Measurements from ENCODE around the gene MRPL37.
"Not testable (repeated sequence)": the region's sequence is repeated elsewhere in the genome, so short reads cannot be mapped to it uniquely, and the experiment has no call there.

MRPL37 gene

DNA sequence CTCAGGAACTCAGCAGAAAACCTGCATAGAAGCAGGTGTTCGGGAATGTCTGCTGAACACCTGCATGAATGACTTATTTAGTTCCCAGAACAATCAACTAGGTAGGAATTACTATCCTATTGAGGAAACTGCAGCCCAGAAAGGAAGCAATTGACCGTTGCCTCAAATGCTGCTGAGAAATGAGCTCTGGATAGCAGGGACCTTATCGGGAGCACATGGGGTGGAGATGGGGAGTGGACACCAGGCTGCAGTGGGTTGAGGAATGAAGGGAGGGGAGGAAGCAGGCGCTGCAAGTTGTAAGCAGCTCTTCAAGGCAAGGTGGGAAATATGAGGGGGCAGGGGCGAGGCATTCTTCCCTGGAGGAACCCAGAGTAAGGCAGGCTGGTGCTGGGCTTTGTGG lies 36.4 kb upstream of the MRPL37 start:
- H2AFZ ChIP-seq (ENCODE audit: low read length) = no peak overlapping the region
- H3K9me3 ChIP-seq (ENCODE audit: insufficient read depth, low read depth, low read length) = no peaks in the 10 kb centered on the region
- TF ChIP-seq, protein P1, sequence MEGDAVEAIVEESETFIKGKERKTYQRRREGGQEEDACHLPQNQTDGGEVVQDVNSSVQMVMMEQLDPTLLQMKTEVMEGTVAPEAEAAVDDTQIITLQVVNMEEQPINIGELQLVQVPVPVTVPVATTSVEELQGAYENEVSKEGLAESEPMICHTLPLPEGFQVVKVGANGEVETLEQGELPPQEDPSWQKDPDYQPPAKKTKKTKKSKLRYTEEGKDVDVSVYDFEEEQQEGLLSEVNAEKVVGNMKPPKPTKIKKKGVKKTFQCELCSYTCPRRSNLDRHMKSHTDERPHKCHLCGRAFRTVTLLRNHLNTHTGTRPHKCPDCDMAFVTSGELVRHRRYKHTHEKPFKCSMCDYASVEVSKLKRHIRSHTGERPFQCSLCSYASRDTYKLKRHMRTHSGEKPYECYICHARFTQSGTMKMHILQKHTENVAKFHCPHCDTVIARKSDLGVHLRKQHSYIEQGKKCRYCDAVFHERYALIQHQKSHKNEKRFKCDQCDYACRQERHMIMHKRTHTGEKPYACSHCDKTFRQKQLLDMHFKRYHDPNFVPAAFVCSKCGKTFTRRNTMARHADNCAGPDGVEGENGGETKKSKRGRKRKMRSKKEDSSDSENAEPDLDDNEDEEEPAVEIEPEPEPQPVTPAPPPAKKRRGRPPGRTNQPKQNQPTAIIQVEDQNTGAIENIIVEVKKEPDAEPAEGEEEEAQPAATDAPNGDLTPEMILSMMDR (conservative IDR thresholded peaks at IDR 0.05; ENCODE audit: low read length) = no peak
- no peak for TF ChIP-seq EZH2phosphoT487 (IDR thresholded peaks at IDR 0.05; ENCODE audit: borderline replicate concordance)
- H3K4me1 ChIP-seq (ENCODE audit: insufficient read depth, low read length, poor library complexity, severe bottlenecking) = no peaks in the 10 kb centered on the region
- no peak overlapping the region for H3K4me2 ChIP-seq (ENCODE audit: low read depth, low read length, poor library complexity, severe bottlenecking)
- no peaks in the 10 kb centered on the region for H4K20me1 ChIP-seq (ENCODE audit: insufficient read depth, low read length, poor library complexity, severe bottlenecking)
- H3K9ac ChIP-seq (ENCODE audit: low read depth, low read length, poor library complexity, severe bottlenecking) = no peak overlapping the region
- H3K27me3 ChIP-seq (ENCODE audit: insufficient read depth, low read length, poor library complexity, severe bottlenecking) = no peaks in the 10 kb centered on the region
- no peak overlapping the region for H3K4me3 ChIP-seq (ENCODE audit: low read length, poor library complexity, severe bottlenecking)
- H3K36me3 ChIP-seq (ENCODE audit: insufficient read depth, low read length) = no peaks in the 10 kb centered on the region
- no peaks in the 10 kb centered on the region for H3K9me2 ChIP-seq (replicated peaks; ENCODE audit: low read depth, low read length)
- H3K79me2 ChIP-seq (ENCODE audit: insufficient read depth, low read length) = no peaks in the 10 kb centered on the region
- H3F3A ChIP-seq (ENCODE audit: low read depth) = no peaks in the 10 kb centered on the region

DNA sequence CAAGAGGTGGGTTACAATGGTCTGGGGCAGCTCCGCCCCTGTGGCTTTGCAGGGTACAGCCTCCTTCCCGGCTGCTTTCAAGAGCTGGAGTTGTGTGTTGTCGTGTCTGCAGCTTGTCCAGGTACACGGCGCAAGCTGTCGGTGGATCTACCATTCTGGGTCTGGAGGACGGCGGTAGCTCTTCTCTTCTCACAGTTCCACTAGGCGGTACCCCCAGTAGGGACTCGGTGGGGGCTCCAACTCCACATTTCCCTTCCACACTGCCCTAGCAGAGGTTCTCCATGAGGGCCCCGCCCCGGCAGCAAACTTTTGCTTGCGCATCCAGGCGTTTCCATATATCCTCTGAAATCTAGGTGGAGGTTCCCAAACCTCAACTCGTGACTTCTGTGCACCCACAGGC lies 34.8 kb upstream of the MRPL37 start:
- Histone ChIP-seq H3K36me3 (ENCODE audit: insufficient read depth, low read length) (no peaks in the 10 kb centered on the region), H2AFZ (ENCODE audit: low read length) (no peak overlapping the region), H3F3A (ENCODE audit: low read depth) (no peaks in the 10 kb centered on the region), H3K9ac (ENCODE audit: low read depth, low read length, poor library complexity, severe bottlenecking) (no peak overlapping the region), H3K9me3 (ENCODE audit: insufficient read depth, low read depth, low read length) (no peaks in the 10 kb centered on the region), H3K9me2 (replicated peaks; ENCODE audit: low read depth, low read length) (no peaks in the 10 kb centered on the region), H3K27me3 (ENCODE audit: insufficient read depth, low read length, poor library complexity, severe bottlenecking) (no peaks in the 10 kb centered on the region), H3K79me2 (ENCODE audit: insufficient read depth, low read length) (no peaks in the 10 kb centered on the region), H4K20me1 (ENCODE audit: insufficient read depth, low read length, poor library complexity, severe bottlenecking) (no peaks in the 10 kb centered on the region), H3K4me2 (ENCODE audit: low read depth, low read length, poor library complexity, severe bottlenecking) (no peak overlapping the region), H3K4me1 (ENCODE audit: insufficient read depth, low read length, poor library complexity, severe bottlenecking) (no peaks in the 10 kb centered on the region), H3K4me3 (ENCODE audit: low read length, poor library complexity, severe bottlenecking) (no peak overlapping the region)
- no peak for TF ChIP-seq EZH2phosphoT487 (IDR thresholded peaks at IDR 0.05; ENCODE audit: borderline replicate concordance)
- TF ChIP-seq, protein P1 (conservative IDR thresholded peaks at IDR 0.05; ENCODE audit: low read length) = no peak

DNA sequence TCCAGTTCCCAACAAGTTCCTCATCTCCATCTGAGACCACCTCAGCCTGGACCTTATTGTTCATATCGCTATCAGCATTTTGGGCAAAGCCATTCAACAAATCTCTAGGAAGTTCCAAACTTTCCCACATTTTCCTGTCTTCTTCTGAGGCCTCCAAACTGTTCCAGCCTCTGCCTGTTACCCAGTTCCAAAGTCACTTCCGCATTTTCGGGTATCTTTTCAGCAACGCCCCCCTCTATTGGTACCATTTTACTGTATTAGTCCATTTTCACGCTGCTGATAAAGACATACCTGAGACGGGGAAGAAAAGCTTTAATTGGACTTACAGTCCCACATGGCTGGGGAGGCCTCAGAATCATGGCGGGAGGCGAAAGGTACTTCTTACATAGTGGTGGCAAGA lies 33.6 kb upstream of the MRPL37 start:
- not testable (repeated sequence) for H3K9me3 ChIP-seq (ENCODE audit: insufficient read depth, low read depth, low read length); H3K9me2 ChIP-seq (replicated peaks; ENCODE audit: low read depth, low read length); H3F3A ChIP-seq (ENCODE audit: low read depth); H3K36me3 ChIP-seq (ENCODE audit: insufficient read depth, low read length); H2AFZ ChIP-seq (ENCODE audit: low read length); H3K27me3 ChIP-seq (ENCODE audit: insufficient read depth, low read length, poor library complexity, severe bottlenecking); H3K4me2 ChIP-seq (ENCODE audit: low read depth, low read length, poor library complexity, severe bottlenecking); H3K79me2 ChIP-seq (ENCODE audit: insufficient read depth, low read length); H4K20me1 ChIP-seq (ENCODE audit: insufficient read depth, low read length, poor library complexity, severe bottlenecking); H3K9ac ChIP-seq (ENCODE audit: low read depth, low read length, poor library complexity, severe bottlenecking); H3K4me1 ChIP-seq (ENCODE audit: insufficient read depth, low read length, poor library complexity, severe bottlenecking); H3K4me3 ChIP-seq (ENCODE audit: low read length, poor library complexity, severe bottlenecking)

DNA sequence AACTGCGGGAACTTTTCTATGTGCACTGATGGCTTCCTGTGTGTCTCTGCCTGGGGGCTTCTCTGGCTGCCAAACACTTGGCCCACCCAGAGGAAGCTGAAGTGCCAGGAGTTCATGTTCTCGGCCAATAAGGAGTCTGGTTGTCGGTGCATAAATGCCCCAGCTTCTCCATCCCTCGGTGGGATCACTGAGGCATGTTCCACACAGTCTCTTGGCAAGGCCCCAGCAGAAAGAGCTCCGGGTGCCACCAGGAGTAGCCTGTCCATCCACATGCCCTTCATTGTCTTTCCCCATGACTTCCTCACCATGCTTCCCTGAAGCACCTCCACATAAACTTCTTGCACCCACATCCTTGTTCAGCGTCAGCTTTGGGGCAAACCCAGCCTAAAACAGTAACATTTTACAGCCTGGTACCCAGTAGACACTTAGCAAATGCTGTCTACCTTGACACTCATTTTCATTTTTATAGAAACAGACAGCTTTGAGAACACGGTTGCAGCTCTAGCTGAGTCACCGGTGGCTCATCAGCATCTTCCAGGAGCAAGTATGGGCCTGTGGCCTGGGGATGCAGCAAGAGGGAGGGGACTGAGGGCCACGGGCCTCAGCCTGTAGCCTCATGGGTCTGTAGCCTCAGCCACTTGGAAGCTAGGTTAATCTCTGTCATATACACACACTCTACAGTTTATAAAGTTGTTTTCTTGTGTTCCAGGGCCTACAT lies 32.4 kb upstream of the MRPL37 start:
- no peak overlapping the region for H3K9ac ChIP-seq (ENCODE audit: low read depth, low read length, poor library complexity, severe bottlenecking)
- H3K4me2 ChIP-seq (ENCODE audit: low read depth, low read length, poor library complexity, severe bottlenecking) = no peak overlapping the region

More for the DNA sequence above, 32.4 kb upstream of the MRPL37 start:
- Histone ChIP-seq H3K27me3 (ENCODE audit: insufficient read depth, low read length, poor library complexity, severe bottlenecking) (no peaks in the 10 kb centered on the region), H3K4me3 (ENCODE audit: low read length, poor library complexity, severe bottlenecking) (no peak overlapping the region), H3K79me2 (ENCODE audit: insufficient read depth, low read length) (no peaks in the 10 kb centered on the region), H3F3A (ENCODE audit: low read depth) (no peaks in the 10 kb centered on the region), H2AFZ (ENCODE audit: low read length) (no peak overlapping the region), H3K36me3 (ENCODE audit: insufficient read depth, low read length) (no peaks in the 10 kb centered on the region), H3K9me2 (replicated peaks; ENCODE audit: low read depth, low read length) (no peaks in the 10 kb centered on the region), H3K4me1 (ENCODE audit: insufficient read depth, low read length, poor library complexity, severe bottlenecking) (no peaks in the 10 kb centered on the region), H4K20me1 (ENCODE audit: insufficient read depth, low read length, poor library complexity, severe bottlenecking) (no peaks in the 10 kb centered on the region), H3K9me3 (ENCODE audit: insufficient read depth, low read depth, low read length) (no peaks in the 10 kb centered on the region)
- TF ChIP-seq, protein P1 (conservative IDR thresholded peaks at IDR 0.05; ENCODE audit: low read length) = no peak
- TF ChIP-seq EZH2phosphoT487 (IDR thresholded peaks at IDR 0.05; ENCODE audit: borderline replicate concordance) = no peak

All from Loucy (cell line).